Measurements from ENCODE around the gene NXNL1.

DNA sequence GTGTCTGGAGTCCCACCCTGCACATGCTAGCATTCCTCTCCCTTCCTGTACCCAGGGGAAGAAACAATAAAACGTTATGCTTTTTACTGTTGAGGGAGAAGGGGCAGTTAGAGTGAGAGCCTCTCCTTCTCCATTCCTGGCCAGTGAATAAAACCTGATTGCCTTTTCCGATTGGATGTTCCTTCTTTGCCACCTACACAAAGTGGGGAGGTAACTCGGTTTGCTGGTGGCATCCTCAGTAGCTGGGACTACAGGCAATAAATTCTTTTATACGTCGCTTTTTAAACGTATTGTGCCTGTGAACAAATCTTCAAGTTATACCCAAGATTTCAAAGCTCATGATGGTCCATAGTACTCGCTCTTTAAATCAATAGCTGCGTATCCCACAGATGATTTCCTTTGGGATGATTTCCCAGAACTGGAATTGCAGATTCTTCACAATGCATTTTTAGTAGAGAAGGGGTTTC lies 41.5 kb downstream of the NXNL1 start:
- TF ChIP-seq EZH2 (IDR thresholded peaks at IDR 0.05; ENCODE audit: low read length, missing control alignments), result no peak
- TF ChIP-seq, protein P1, sequence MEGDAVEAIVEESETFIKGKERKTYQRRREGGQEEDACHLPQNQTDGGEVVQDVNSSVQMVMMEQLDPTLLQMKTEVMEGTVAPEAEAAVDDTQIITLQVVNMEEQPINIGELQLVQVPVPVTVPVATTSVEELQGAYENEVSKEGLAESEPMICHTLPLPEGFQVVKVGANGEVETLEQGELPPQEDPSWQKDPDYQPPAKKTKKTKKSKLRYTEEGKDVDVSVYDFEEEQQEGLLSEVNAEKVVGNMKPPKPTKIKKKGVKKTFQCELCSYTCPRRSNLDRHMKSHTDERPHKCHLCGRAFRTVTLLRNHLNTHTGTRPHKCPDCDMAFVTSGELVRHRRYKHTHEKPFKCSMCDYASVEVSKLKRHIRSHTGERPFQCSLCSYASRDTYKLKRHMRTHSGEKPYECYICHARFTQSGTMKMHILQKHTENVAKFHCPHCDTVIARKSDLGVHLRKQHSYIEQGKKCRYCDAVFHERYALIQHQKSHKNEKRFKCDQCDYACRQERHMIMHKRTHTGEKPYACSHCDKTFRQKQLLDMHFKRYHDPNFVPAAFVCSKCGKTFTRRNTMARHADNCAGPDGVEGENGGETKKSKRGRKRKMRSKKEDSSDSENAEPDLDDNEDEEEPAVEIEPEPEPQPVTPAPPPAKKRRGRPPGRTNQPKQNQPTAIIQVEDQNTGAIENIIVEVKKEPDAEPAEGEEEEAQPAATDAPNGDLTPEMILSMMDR (conservative IDR thresholded peaks at IDR 0.05 in 1 of 2, IDR thresholded peaks at IDR 0.05 in 1 of 2; ENCODE audit: low read depth in 1 of 2, low read length in 2 of 2), result no peak

Measured in fibroblast of lung (primary cell).